Thoracic aorta (tissue), 2 donors: ENCODE results near the gene ABHD14A. TPM values are rescaled to one million over a fixed set of nuclear protein-coding genes. Genes with fewer than 3 reads are reported as not detected.

Source experiments
- ATAC-seq: fragments of 150-250 bp; one replicate; pipeline ENCODE4 v1.8.0; 2017; ENCODE audit warnings: low read depth; ENCODE audit not compliant: insufficient number of reproducible peaks, low FRiP score
- DNase-seq: peaks from one replicate; pipeline ENCODE4 v3.0.0-alpha.2; 2020; ENCODE audit warnings: low spot score
- H3K27ac ChIP-seq, 2 donors: fragments of 200-600 bp; sonication (generic); 1 replicate in 1 of 2; 2 replicates in 1 of 2; pipeline ENCODE4 v1.5.1; 2016; ENCODE audit warnings: mild to moderate bottlenecking in 2 of 2, moderate library complexity in 2 of 2
- H3K27me3 ChIP-seq: fragments of 200-600 bp; sonication (generic); replicated peaks from 2 replicates; pipeline ENCODE4 v1.6.0; 2016; ENCODE audit warnings: mild to moderate bottlenecking; ENCODE audit not compliant: insufficient read depth
- H3K36me3 ChIP-seq: fragments of 200-600 bp; sonication (generic); one replicate; pipeline ENCODE4 v1.5.1; 2016
- H3K4me1 ChIP-seq, 2 donors: fragments of 200-600 bp; sonication (generic); 1 replicate in 1 of 2; 2 replicates in 1 of 2; pipeline versions ENCODE4 v1.5.1 to v1.6.0; 2016; ENCODE audit warnings: low read depth in 2 of 2, mild to moderate bottlenecking in 1 of 2; ENCODE audit not compliant: control insufficient read depth in 1 of 2
- H3K4me3 ChIP-seq: fragments of 200-600 bp; sonication (generic); 2 replicates; pipeline ENCODE4 v1.5.1; 2016; ENCODE audit warnings: mild to moderate bottlenecking
- H3K9me3 ChIP-seq: fragments of 200-600 bp; sonication (generic); 2 replicates; pipeline ENCODE4 v1.5.1; 2016
- CTCF ChIP-seq: fragments of 200-600 bp; sonication (generic); IDR thresholded peaks from one replicate; pipeline ENCODE4 v1.5.1; 2019; ENCODE audit warnings: antibody characterized with exemption
- total RNA-seq, 2 donors: library from RNA; depleted of rRNA; stranded (reverse); fragments of >200 nt; gene quantifications; one replicate each; pipeline versions ENCODE4 v1.1.0 to v1.2.3, GENCODE V29; 2016

Gene ABHD14A
- total RNA-seq, 2 donors from 2014 or later: 9.7 to 24.0 TPM

DNA sequence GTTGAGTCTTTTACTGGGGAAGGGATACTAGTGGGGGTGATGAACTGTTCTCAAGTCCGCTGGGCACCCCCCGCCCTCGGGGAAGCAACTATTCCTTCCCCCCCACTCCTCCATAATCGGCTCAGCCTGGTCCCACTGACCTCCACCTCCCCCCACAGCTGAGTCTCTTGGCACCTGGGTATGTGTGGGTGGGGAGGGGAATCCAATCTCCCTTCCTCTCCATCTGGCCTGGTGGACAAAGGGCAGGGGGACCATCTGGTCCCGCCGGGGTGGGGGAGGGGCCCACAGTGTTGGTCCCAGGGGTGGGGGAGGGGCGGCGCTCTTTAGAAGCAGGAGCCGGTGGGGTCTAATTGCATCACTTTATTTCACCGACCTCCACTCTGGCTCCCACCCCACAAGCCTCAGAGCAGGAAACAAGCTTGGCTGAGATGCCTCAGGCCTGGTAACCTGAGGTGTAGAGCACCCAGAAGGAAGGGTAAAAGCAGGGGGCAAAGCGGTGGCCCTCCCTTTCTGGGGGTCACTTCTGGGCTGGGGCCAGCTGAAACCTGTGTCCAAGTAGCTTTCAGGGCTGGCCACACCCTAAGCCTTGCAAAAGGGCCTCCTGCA is 6.6 kb upstream of the ABHD14A start:
- peak overlapping the region; percentile 98 for H3K4me3 ChIP-seq
- ATAC-seq (no peak), DNase-seq (no peak)
- peaks cover 35 to 49% of the 10 kb centered on the region in 2 donors for H3K4me1 ChIP-seq
- H3K27ac ChIP-seq: peak overlapping the region; percentile 90 to 98
- TF ChIP-seq CTCF: no peak
- H3K27me3 ChIP-seq: no peaks in the 10 kb centered on the region
- H3K9me3 ChIP-seq: no peaks in the 10 kb centered on the region
- no peaks in the 10 kb centered on the region for H3K36me3 ChIP-seq

- no peaks in the 10 kb centered on the region for H3K9me3 ChIP-seq
- DNase-seq (no peak), ATAC-seq (no peak)
- peaks cover 33 to 44% of the 10 kb centered on the region in 2 donors for H3K4me1 ChIP-seq
- no peak overlapping the region for H3K27ac ChIP-seq
- TF ChIP-seq CTCF: no peak
- no peaks in the 10 kb centered on the region for H3K27me3 ChIP-seq
- no peak overlapping the region for H3K4me3 ChIP-seq
- no peaks in the 10 kb centered on the region for H3K36me3 ChIP-seq
These were observed 5.8 kb upstream of the ABHD14A start for GRCh38 chr3:51968883-51969678.

DNA sequence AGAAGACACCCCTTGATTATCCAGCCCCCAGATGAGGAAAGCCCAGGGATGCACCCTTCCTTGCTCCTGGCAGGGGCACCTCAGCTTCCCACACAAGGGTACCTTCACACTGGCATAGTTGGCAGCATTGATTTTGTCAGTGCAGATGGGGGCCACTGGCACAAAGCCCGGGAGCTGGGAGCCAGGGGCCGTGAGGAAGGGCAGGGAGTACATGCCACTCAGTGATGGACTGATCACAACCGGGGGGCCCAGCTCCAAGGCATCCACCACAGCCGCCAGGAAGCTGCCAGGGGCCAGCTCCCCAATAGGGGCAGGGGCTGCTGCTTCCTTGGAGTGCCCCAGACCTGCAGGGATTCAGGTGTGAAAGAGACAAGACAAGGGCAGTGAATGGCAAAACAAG is 5.0 kb upstream of the ABHD14A start:
- H3K36me3 ChIP-seq: no peaks in the 10 kb centered on the region
- peaks cover 31 to 44% of the 10 kb centered on the region in 2 donors for H3K4me1 ChIP-seq
- H3K27ac ChIP-seq: no peak overlapping the region
- TF ChIP-seq CTCF: no peak
- H3K27me3 ChIP-seq: no peaks in the 10 kb centered on the region
- no peak overlapping the region for H3K4me3 ChIP-seq
- ATAC-seq (no peak), DNase-seq (no peak)
- no peaks in the 10 kb centered on the region for H3K9me3 ChIP-seq

DNA sequence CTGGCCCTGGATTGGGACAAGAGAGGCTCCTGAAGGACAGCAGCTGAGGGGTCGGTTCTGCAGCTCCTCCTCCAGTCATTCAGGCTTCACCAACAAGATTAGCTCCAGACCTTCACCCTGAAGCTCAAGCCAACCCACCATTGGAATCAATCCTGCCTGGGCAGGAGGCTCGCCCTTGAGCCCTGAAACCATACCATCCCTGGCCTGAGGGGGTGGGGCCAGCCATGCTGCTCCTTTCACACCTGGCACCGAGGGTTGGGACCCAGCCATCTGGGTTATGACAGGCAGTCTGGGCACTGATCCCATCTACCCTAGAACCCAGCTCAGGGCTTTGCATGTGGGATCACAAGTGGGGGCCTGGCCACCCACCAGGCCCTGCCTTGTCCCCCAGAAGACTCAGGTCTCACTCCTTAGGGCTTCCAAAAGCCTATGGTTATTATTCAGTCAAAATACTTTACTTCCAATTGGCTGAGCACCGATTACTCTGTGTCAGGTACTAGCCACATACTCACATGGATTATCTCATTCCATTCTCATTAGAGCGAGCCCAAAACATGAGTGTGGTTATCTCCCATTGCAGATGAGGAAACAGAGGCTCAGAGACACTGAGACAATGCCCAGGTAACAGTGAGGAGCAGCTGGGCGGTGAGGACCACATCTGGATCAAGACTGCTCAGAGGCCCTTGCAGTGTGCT is 4.1 kb upstream of the ABHD14A start:
- no peaks in the 10 kb centered on the region for H3K9me3 ChIP-seq
- no peak overlapping the region for H3K4me3 ChIP-seq
- no peaks in the 10 kb centered on the region for H3K27me3 ChIP-seq
- ATAC-seq (no peak), DNase-seq (no peak)
- peaks cover 22 to 42% of the 10 kb centered on the region in 2 donors for H3K4me1 ChIP-seq
- H3K27ac ChIP-seq: no peak overlapping the region
- no peak for TF ChIP-seq CTCF
- H3K36me3 ChIP-seq: no peaks in the 10 kb centered on the region

DNA sequence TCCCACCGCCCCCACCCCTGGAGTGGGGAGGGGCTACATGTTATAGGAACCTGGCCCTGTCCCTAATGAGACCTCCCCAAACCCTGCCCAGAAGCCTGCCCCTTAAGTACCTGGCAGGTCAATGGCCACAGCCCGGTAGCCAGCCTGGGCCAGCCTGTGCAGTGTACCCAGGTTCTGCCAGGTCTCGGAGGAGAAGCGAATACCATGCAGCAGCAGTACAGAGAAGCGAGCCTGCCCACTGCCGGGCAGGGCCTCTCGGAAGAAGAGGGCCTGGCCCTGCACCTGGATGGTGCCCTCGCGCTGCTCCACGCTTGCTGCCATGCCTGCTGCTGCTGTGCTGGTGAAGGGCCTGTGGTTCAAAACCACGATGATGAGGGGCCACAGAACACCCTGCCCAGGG is 3.5 kb upstream of the ABHD14A start:
- DNase-seq: no peak
- Histone ChIP-seq H3K9me3 (no peaks in the 10 kb centered on the region), H3K27me3 (no peaks in the 10 kb centered on the region), H3K4me3 (no peak overlapping the region), H3K36me3 (no peaks in the 10 kb centered on the region), H3K27ac (no peak overlapping the region), H3K4me1 (peaks cover 16 to 38% of the 10 kb centered on the region in 2 donors)
- TF ChIP-seq CTCF: no peak
- ATAC-seq: no peak
